ENCODE results near the gene ZCCHC17.

GRCh38 chr1:31368611-31369107 lies 71.8 kb downstream of the ZCCHC17 start:
- TF ChIP-seq CTCF (conservative IDR thresholded peaks at IDR 0.05; ENCODE audit: low read length) = no peak
- TF ChIP-seq EZH2phosphoT487 (IDR thresholded peaks at IDR 0.05; ENCODE audit: borderline replicate concordance) = no peak

All from Loucy (cell line).